GM12874 (cell line): ENCODE results near the gene NFIB.

Source experiments
- TF ChIP-seq, protein P1 (sequence below): IDR thresholded peaks from 2 replicates; pipeline ENCODE4 v1.5.1; 2011; ENCODE audit warnings: low read depth, mild to moderate bottlenecking, control low read depth, low read length, moderate library complexity; ENCODE audit not compliant: insufficient read depth

Gene NFIB

DNA sequence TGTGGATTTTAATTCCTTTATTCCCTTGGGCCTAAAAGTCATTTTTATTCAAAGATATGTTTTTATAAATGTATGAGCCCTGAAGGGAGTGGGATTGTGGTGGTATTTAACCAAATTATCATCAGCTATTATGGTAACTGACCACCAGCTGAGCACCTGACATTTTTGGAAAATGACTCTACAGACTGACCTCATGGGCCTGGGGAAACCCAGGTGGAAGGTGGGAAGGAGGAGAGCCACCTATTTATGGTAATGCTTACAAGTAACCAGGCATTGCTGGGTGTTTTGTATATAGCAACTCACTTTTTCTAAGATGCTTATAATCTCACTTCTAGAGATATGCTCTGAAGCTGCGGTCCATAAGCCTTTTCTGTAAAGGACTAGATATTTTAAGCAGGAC lies 22.3 kb upstream of the NFIB start:
- TF ChIP-seq, protein P1, sequence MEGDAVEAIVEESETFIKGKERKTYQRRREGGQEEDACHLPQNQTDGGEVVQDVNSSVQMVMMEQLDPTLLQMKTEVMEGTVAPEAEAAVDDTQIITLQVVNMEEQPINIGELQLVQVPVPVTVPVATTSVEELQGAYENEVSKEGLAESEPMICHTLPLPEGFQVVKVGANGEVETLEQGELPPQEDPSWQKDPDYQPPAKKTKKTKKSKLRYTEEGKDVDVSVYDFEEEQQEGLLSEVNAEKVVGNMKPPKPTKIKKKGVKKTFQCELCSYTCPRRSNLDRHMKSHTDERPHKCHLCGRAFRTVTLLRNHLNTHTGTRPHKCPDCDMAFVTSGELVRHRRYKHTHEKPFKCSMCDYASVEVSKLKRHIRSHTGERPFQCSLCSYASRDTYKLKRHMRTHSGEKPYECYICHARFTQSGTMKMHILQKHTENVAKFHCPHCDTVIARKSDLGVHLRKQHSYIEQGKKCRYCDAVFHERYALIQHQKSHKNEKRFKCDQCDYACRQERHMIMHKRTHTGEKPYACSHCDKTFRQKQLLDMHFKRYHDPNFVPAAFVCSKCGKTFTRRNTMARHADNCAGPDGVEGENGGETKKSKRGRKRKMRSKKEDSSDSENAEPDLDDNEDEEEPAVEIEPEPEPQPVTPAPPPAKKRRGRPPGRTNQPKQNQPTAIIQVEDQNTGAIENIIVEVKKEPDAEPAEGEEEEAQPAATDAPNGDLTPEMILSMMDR = no peak

DNA sequence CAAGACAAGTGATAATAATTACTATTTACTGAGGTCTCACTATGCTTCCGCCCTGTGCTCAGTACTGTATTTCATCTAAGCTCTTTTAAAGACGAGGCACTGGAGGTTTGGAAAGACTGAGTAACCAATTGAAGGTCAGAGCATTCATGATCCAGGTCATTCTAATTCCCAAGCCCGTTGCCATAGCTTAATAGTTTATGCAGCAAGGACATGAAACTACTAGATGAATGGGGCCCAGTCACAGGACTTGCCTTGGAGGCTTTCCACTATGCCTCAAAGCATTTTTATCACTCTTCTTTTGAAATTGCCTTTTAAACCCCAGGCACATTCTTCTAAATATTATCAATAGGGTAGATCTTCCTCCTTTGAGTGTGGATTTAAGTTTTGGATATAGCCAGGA lies 17.2 kb upstream of the NFIB start:
- TF ChIP-seq, protein P1 = no peak

DNA sequence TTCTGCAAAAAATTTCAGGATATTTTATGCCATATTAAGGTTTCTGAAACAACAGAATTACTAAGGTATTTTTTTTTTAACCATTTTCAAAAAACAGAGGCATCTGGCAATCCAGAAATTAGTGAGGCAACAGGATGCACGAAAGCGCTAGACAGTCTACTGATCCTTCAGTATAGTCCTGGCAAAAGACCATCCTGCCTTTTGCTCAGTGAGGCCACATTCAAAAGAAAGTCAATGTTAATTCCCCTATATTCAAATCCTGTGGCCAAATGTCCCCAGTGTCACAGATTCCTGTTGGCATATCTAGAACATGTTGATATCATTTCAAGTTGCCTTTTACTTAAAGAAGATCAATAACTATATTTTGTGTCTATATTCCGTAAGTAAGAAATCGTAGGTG lies 13.1 kb upstream of the NFIB start:
- TF ChIP-seq, protein P1 = no peak

DNA sequence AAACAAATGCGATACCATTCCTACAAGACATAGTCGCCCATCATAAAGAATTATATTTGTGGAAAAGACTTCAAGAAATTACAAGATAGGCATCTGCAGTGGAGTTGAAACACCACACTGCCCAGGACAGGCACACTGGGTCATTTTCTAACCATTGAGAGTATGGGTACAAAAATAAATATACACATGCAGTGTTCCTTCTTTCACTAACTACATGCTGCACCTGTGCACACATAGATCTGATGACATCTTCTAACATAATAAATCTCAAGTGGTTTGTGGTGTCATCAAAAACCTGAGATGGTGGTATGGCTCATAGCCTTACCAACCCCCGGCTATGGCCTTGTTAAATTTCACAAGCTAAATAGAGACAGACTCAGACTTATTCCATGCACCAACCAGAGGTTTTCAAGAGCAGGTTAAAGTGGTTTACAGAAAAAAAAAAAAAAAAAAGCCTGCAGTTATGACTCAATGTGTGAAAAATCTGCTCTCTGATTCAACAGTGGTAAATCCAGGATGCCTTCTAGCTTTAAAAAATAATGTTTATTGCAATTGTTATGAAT lies 12.4 kb upstream of the NFIB start:
- TF ChIP-seq, protein P1 = no peak

DNA sequence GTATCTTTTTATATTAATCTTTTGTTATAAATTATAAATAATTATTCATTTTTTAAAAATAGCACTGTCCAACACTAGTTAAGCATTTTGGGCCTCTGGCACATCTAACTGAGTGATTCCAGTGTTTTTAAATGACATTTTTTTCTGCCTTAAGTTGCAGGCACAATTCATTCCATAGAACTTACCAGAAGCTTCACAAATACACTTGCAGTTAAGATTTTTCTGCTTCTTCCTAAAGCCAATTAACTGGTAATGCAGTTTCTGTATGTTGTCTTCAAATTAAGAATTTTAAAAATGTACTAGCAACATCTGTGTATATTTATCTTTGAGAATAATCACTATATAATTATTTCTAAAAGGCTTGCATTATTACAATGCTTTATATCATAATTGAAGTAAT lies 11.2 kb upstream of the NFIB start:
- TF ChIP-seq, protein P1 = no peak

DNA sequence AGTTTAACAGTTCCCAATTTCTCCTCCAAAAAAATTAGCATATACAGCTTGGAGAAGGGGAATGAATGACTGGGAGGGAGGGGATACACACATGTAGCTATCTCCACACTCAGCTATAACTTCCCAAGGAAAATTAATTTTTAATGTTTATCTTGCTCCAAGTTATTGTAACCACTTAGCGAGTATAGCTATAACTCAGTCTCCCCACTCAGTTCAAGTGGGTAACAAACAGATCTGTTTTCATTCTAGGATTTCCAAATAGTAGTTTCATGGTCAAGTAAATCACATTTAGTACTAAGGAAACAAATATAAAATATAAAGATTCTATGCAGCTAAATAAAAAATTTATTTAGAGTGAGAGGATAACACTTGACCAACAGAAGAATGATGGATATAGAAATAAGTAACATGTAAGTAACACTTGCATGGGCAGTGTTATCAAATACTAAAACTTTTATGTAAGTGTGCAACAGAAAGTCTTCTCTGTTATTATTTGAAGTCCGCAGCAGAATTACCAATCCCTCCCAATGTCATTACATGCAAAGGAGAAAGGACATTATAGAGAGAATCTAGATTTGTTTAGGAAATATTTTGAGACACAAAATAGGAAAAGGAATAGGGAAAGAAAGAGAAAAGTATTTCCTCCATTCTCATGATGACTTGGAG lies 10.2 kb upstream of the NFIB start:
- TF ChIP-seq, protein P1 = no peak

DNA sequence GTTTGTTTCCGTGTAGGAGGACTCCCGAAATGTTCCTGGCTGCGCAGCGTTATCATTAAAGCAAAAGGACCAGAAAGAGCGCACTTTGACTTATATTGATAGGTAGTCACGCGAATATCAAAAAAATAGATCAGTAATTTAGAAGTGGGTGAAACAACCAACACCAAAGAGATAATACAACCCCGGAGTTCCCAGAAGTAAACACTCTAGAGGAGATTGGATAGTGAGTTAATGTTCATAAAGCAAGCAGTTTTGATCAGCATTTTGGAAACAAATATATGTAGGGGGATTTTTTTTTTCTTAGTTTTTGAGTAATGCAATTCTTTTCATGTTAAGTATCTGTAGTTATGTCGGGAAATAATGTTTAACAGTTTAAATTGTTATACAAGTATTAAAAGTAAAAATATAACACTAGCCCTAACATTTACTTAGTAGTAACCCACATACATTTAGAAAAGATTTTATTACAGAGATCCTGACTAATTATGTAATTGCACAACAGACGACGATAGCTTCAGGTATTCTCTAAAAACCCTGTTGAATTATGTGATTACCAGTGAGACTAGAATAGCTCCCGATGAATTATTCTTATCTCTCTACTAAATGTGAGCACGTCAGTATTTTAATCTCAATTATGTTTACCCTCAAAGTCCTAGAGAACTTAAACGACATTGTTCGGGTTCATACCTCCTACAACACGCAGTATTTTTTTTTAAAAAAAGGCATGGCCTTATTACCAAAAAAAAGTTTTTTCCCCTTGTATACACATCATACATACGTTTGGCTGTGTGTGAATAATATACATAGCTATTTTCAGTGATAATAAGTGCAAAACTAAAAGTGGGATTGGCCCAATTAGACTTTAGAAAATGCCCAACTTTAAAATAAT lies 9.4 kb upstream of the NFIB start:
- TF ChIP-seq, protein P1 = no peak
